ENCODE results near the gene LCN10.

LCN10 gene

DNA sequence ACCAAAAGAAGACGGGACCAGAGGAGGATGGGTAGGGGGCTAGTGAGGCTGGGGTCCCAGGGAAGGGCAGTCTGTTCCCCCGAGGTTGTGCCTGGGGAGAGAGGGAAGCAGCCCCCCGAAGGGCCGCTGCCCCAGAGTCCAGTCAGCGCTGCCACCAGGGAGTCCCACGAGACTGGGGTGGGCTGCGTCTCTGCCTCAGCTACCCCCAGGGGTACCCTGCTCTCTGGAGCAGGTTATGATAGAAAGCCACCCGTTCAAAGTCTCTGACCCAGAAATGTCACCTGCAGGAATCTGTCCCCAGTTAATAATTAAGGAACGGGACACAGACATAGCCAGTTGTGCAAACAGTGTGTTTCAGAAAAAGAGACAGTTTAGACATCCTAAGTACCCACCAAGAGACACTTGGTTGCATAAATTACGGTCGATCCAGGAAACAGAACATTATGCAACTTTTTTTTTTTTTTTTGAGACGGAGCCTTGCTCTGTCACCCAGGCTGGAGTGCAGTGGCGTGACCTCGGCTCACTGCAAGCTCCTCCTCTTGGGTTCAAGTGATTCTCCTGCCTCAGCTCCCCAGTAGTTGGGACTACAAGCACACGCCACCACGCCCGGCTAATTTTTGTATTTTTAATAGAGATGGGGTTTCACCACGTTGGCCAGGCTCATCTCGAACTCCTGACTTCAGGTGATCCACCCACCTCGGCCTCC is 44.8 kb downstream of the LCN10 start:
- DNase-seq, result no peak

DNA sequence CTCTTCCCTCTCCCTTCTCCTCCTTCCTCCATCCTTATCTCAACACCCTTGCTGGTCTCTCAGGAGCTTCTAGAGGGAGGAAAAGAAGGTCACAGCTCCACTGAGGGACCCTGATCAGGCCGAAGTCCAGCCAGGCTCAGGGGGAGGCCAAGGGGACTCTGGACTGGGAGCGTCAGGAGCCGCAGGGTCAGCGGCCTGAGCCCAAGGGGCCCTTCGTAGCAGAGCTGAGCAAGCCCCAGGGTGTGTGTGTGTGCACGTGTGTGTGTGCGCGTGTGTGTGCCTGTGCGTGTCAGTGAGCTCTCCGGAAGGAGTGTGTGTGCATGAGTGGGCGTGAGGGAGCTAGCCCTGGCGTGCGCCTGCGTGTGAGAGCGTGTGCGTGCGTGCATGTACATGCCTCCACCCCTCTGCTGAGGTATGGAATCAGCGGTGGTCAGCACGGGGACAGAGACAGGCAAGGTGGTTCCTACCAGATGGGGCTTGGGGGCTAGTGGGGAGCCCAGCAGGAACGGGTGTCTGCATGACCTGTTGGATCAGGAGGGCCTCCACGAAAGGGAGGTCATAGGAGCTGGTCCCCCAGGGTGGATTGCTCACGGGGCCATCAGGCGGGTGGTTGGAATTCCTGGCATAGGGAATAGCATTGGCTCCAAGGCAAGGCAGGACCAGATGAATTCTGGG is 45.5 kb downstream of the LCN10 start:
- DNase-seq, result no peak

- DNase-seq, result no peak
Observed at GRCh38 chr9:136696502-136696901, 46.2 kb downstream of the LCN10 start.

GRCh38 chr9:136695955-136696354 is 46.8 kb downstream of the LCN10 start:
- DNase-seq, result no peak

DNA sequence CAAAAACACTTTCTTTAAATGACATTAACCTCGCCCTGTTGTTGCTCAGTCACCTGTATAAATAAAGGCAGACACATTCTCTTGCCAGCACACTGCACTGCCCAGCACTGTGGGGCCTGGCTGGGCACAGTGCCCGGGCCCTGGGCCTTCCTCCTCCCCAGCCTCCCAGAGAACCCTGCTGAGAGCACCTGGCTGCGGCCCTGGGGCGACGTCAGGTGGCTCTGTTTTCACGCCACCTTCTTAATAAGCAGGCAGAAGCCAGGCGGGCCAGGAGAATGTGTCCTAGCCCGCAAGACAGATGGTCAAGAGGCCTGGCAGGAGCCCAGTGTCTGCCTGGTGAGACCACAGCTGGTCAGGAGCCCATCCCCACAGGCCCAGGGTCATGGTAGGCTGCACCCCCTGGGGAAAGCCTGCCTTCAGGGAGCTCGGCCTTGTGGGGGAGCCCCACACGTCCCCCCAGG is 47.3 kb downstream of the LCN10 start:
- no peak for DNase-seq

GRCh38 chr9:136694872-136695247 is 47.9 kb downstream of the LCN10 start:
- no peak for DNase-seq

- DNase-seq, result peak; percentile 12
Observed at GRCh38 chr9:136694163-136694871, 48.4 kb downstream of the LCN10 start.

- DNase-seq, result no peak
Observed at GRCh38 chr9:136693490-136694162, 49.1 kb downstream of the LCN10 start.

DNA sequence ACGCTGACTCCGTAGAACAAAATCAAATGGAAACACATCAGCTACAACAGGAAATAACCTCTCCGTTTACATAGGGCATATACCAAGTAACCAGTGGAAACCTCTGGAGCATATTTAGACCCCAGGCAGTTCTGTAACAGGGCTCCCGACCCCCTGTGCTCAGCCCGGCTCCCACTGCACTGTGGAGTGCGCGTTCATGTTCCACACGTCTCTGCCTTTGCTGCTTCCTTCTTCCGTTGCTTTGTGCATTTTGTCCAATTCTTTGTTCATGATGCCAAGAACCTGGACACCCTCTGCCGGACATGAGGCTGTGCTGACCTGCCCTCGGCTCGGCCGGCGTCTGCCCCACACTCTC is 49.6 kb downstream of the LCN10 start:
- DNase-seq, result no peak

DNA sequence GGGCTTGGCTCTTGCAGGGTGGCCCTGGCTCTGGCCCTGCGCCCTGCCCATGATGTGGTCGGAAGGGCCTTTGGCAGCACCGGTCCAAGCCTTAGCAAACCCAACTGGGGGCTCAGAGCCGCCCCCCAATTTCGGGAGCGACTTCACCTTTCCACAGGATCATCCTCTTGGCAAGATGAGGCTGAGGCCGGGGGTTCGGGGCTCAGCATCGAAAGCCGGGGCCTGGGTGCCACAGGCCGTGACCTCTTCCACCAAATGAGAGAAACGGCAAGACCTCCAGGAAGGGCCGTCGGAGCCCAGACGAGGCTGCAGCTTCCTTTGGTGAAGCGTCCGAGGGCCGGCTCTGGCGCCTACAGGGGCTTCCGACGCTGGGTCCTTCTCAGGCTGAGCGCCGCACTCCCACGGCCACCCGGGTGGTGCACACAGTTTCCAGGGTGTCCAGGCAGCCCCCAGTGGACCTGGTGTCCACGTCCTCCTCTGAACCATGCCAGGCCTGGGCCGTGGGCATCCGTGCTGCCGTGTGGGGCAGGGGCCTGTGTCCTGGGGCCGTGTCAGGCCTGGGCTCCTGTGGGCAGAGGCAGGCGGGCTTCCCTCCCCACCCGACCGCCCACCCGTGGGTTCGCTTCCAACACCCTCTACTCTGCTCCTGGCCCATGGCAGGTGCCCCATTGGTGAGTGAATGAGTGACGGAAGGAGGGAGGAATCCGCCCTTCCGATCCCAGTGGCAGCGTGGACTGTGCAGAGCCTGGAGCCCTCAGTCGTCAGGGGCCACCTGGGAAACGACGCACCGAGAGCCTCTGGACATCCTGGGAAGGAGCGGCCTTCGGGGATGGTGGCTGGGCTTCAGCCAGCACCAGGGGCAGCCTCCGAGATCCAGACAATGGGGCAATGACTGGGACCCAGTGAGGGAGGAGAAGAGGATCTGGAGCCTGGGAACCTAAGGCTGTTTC is 50.3 kb downstream of the LCN10 start:
- DNase-seq, result no peak

- DNase-seq, result no peak
Observed at GRCh38 chr9:136691316-136692184, 51.2 kb downstream of the LCN10 start.

DNA sequence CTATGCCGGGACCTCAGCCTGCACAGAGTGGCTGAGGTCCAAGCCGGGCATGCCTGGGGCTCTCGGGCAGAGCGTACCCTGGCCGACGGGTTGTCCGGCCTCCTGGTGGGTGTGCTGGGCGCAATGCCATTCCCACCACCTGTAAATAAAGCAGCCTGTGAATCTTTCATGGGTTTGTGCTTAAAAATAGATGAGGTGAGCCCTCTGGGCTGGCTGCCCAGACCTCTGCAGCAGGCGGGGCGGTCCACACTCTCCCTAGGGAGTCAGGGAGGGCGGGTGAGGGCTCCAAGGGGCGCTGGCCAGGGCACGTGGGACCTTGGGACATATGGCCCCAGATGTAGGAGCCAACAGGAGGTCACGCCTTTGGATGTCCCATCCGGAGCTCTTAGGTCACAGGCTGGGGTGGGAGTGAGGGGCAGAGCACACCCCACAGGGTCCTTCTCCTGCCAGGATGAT is 51.9 kb downstream of the LCN10 start:
- no peak for DNase-seq

DNA sequence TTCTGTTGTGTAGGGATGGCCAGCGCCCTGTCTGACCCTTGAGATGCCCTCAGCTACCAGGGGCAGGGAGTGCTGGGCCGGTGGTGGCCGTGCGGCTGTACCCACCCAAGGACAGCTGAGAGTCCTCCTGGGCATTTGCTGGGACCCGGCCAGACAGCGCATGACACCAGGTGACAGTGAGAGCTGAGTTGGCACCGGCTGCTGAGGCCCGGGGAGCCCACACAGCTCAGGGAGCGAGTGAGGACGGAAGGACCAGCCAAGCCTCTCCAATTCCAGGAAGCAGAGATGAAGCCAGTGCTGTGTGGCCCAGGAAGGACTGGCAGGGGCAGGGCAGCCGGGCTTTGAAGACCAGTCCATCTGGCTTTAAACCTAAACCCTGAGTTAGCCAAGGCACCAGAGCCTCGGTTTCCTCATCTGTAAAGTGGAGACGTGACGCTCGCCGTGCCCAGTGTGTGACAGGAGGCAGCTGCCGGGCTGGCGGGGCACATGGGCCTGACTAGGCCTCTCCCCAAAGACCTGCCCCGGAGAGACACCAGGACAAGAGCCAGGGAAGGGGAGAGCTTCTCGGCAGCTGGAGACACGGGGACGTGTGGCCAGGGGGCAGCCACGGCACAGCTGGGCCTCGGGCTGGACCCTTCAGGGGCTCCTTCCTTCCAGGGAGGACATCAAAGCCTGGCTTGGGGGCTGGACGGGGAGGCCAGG is 52.5 kb downstream of the LCN10 start:
- DNase-seq, result no peak

GRCh38 chr9:136689108-136689460 is 53.7 kb downstream of the LCN10 start:
- DNase-seq, result no peak

DNA sequence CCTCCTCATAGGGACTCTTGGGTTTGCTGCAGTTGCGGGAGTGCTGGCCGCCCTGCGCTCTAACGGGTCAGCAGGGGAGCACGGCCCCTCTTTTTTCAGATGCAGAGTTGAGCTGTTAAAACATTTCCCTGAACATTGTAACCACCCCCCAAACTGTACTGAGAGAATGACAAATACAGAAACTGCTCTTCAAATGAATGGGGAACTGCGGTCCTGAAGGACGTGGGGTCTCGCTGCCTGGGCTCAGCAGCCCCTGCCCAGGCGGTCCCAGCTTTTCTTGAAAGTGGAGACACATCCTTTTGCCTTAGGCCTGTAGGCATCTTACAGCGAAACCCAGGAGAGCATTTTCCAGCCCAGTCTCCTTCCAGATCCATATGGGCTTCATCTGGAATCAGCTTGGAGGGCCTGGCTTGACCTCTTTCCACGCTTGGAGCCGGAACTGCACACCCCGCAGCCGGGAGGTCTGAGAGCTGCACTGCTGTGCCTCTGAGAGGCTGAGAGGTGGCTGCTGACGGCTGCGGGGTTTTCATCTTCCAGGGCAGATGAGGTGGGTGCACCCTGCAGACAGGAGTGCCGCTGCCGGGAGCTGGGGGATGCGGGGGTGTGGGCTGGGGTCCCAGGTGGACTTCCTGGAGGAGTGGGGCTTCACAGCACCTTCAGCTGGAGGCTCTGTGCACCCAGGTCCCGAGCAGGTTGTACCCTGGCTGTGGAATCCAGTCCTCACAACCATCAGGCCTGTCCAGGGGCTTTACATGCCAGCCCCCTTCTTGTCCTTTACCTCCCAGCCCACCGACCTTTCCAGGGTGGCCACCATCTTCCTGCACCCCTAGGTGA is 54.2 kb downstream of the LCN10 start:
- no peak for DNase-seq

Data from NK-92 treated with Interleukin-12 subunit alpha and Interleukin-12 subunit beta, amount 100 ng/mL, for 24 hours (cell line).